Measurements from ENCODE around the gene TRIM29.
"Not testable (repeated sequence)": the region's sequence is repeated elsewhere in the genome, so short reads cannot be mapped to it uniquely, and the experiment has no call there.

The TRIM29 gene, protein sequence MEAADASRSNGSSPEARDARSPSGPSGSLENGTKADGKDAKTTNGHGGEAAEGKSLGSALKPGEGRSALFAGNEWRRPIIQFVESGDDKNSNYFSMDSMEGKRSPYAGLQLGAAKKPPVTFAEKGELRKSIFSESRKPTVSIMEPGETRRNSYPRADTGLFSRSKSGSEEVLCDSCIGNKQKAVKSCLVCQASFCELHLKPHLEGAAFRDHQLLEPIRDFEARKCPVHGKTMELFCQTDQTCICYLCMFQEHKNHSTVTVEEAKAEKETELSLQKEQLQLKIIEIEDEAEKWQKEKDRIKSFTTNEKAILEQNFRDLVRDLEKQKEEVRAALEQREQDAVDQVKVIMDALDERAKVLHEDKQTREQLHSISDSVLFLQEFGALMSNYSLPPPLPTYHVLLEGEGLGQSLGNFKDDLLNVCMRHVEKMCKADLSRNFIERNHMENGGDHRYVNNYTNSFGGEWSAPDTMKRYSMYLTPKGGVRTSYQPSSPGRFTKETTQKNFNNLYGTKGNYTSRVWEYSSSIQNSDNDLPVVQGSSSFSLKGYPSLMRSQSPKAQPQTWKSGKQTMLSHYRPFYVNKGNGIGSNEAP

DNA sequence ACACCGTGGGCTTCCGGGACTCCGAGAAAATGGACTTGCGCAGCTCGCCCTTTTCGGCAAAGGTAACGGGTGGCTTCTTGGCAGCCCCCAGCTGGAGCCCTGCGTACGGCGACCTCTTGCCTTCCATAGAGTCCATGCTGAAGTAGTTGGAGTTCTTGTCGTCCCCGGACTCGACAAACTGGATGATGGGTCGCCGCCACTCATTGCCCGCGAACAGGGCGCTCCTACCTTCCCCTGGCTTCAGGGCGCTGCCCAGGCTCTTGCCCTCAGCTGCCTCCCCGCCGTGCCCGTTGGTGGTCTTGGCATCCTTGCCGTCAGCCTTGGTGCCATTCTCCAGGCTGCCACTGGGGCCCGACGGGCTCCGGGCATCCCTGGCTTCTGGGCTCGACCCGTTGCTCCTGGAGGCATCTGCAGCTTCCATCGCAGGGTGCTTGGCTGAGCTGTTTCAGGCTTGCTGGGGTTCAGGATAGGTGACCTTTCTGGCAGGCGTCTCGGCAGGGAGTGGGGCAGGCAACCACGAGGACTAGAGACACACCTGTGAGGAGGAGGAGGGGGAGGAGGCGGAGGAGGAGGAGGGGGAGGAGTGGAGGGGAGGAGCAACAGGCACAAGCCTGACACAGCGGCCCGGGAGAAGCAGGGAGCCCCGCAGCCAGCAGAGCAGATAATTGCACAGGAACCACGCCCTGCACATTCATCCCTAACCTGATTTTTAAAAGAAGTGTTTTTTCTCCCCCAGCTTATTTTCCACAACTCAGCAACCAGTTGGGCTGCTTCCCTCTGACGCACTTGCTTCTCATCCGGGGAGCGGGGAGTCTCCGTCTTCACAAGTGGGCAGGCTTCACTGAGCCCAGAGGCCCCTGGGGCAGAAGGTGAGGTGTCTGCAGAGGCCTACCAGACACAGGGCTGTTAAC is at the start of gene TRIM29:
Gene TRIM29 (minus strand): TSS at position 503 of the 911 bp plus-strand sequence. CDS start 82 bp downstream, at position 421.
- no peak for DNase-seq

DNA sequence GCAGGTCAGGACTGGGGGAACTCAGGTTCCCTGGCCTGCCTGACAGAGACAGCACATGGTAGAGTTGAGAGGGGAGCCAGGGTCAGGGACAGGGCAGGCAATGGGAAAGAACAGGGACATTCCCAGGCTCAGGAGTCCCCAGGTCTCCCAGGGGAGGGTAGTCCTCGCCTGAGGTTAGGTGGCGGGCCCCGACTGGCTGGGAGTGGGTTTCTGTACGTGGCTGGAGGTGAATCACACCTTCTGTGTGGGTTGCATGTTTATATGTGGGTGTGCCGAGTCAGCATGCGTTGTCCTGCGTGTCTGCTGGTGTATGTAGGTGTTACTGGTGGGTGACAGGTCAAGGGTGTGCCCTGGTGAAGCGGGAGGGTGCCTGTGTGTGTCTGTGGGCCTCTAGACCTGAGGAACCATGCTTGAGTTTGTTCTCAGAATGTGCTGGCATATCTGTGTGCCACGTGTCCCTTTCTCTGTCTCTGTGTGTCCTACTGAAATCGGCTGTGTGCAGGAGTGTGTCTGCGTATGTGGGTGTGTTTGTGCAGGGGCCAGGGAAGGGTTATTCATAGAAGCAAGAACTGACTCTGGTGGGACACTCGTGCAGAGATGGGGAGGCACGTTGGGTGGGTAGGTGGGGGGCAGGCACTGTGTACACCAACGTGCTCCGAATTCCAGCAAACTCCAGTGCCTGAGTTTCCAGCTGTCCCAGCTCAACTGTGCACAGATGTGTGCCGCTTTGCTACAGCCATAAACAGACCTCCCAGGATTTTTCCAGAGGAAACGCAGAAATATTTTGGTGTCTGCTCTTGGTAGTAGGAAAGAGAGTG is 49.1 kb upstream of the TRIM29 start:
- DNase-seq = no peak

DNA sequence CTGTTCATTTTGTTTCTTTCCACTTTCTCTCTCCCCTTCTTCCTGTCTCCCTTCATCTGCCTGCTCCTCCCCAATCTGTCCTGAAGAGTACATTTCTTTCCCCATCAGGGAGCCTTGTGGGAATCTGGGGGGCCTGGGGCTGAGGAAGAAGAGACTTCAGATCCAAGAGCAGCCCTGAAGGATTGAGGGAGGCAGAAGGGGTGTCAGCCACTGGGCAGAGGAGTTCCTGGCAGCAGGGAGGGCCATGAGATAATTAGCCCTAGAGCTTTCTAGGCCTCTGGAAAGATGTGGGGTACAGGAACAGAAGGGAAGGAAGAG is 48.5 kb upstream of the TRIM29 start:
- DNase-seq = no peak

DNA sequence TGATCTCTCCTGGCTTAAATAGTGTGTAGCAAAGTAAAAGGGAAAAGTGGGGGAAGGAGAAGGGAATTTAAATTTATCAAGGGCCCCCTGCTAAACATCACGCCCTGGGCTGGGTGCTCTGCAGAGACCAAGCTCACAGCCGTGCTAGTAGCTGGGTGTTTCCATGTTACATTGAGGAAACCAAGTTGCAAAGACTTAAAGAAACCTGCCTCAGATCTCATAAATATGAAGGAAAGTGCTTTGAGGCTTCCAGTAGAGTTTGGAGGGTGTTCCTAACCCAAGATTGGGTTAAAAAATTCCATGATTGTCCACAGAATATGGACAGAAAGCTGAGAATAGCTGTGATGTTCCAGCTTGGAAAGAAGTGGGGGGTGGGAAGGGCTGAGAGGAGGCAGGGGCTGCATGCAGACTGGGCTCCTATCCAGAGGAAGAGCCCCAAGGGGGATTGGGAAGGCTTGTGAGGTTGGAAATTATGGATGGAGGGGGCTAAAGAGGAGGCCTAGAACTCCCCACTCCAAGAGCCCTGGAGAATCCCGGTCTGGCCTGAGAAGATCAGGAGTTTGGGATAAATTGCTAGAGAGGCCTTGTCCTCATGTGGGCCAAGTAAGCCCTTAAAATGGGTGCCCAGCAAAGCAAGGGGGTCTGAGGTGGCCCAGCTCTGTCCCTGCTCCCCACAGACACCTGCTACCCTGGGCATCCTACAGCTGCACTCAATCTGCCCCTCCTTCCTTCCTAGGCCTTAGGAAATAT is 48.0 kb upstream of the TRIM29 start:
- no peak for DNase-seq

DNA sequence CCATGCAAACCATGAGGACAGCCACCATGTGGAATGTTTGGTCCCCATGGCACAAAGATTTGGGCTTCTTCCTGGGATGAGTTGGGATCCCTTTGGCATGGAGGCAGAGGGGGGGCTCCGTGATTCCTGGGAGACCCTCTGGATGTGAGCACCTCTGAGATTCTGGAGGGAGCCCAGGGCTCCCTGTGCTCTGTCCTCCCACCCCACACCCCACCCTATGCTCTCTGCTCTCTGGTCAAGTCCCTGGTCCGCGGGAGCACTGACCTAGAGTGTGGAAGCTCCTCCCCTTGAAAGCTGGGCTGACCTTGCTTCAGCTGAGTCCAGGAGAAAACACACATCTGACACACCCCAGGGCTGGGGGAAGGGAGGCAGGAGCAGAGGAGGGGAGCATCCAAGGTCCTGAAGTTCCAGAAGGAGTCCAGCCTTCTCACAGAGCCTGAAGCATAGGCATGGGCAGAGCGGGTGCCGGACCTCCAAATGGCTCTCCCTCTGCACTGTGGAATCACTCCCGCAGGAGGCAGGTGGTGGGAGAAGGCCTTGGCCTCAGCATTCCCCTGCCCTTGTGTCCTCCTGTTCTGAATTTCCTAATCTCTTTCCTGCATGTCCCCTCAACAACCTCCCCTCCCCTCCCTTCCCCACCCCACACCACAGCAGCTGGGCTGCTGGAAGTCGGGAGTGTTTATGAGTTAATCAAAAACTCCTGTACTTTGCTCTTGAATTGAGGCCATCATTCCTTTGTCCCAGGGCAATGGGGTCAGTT is 47.2 kb upstream of the TRIM29 start:
- no peak for DNase-seq

DNA sequence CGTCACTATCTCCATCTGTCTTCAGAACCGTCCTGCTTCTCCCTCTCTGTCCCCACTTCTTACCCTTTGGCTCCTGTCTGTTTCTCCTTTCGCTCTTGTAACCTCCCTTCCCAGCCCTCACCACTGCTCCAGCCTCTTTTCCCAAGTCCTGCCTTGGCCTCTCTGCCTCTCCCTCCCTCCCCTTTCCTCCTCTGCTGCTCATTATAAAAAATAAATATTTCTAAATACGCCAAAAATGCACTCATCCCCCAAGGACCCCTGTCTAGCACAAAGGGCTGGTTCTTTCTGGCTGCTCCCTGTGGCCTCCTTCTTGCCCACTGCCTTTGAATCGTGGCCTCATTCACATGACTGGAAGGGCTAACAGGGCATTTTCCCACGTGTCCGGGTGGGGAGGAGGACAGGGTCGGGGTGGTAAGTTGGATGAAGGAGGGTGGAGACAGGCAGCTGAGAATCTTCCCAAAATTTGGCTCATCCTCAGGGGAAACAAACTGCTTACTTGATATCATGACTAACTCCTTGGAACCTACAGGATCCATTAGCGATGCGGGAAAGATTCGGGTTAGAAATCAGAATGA is 46.5 kb upstream of the TRIM29 start:
- no peak for DNase-seq

DNA sequence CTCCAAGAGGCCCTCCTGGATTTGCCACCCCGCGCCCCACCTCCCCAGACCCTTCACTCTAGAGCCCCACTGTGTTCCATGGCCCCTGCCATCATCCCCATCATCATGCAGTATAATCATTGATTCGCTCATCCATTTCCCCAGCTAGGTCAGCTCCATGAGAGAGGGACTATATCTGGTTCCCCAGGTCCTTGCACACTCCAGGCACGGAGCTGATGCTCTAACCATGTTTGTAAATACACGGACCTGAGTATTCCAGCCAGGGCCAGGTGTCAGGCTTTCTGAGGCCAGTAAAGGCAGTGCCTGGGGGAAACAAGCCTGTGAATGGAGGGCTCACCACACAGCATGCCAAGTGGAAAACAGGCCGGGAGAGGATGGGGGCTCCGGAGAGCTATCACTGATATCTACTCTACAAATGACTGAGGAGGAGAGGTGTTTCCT is 45.8 kb upstream of the TRIM29 start:
- DNase-seq = no peak

DNA sequence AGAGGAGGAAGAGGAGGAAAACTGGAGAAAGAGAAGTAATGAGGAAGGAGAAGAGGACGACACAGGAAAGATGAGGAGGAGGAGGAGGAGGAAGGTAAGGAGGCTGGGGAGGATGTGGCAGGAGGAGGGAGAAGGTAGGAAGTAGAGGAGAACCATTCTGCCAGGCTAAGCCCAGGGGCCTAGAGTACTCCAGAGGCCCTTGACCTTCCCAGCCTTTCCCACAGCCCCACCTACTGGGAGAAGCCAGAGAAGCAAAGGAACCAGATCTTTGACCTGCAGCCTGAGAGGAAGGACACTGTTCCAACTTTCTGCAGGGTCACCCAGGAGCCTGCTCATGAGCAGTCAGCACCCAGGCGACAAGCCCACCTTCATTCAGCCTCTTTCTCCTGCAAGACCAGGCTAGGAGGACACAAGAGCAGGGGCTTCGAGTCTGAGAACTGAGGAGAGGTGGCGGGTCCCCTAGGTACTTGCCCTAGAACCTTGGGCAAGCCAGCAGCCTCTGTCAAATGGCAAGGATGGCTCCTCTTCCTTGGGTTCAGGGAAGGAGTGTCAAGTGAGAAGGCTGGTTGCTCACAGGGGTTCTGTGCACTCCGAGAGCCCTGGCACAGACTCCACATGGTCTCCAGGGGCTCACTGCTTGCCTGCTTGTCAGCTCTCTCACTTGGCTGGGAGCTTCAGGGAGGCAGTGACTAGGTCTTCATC is 45.0 kb upstream of the TRIM29 start:
- no peak for DNase-seq

DNA sequence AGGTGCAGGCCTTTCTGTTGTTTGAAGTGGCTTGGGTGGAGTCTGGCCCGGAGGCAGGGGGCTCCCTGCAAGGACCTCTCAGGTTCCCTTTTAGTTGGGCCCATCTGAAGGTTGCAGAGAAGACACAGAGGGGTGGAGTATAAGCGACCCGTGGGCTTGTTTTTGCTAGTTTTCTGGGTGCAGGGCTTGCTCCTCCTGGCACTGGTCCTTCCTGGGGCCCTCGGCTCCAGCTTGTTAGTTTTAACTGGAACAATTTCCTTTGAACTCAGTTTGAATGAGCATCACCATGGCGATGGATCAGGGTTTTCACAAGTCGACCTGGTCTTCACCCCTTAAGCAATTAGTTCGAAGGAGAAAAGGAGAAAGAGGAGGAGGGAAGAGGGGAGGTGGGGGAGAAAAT is 44.5 kb upstream of the TRIM29 start:
- DNase-seq = no peak

DNA sequence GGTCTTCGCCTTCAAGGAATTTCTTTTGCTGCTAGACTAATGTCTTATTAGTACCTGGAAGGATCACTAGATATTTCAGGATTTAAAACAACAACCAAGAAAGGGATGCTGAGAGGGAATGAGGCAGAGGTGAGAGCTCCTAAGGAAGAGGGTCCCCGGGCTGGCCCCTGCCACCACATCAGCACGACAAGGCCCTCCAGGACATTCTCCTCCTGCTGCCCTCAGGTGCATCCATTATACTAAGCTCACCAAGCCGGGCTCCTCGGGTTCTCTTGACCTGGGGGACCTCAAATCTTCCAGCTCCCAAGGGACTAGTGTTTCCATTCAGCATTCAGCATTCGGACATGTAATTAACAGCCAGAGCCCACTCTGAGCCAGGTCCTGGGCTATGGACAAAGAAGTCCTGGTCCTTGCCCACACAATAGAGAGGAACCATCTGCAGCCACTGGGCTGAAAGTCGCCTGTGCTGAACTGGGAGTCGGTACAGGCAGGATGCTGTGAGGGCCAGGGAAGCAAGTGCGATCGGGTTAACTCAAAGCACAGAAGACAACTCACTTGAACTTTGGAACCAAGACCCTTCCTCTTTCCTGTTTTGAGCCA is 43.6 kb upstream of the TRIM29 start:
- no peak for DNase-seq

DNA sequence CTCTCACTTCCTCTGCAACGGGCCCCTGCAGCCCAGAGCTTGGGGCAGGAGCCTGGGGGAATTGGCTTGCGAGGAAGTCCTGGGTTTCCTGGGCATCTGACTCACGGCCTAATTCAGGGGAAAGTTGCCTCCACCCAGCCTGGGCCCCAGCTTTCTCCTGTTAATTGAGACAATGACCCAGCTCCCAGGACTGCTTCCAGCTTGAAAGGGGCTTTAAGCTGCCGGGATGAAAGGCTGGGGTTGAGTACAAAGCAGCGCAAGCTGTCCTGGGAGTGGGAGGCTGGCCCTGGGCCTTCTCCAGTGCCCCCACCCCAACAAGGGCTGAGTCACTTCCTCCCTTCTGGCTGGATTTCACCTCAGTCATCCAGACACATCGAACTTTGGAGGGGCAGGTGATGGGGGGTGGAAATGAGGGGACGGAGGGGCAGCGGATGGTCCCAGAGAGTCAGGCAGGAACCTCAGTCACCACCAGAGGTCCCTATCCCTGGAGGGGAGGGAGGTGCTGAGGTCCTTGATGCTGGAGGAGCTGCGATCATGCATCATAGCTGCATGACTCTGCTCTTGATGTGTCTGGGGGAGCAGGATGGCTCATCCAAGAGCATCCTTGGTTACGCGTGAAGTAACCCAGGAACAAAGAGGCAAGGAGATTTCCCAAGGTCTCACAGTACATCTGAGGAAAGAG is 42.8 kb upstream of the TRIM29 start:
- DNase-seq = no peak

DNA sequence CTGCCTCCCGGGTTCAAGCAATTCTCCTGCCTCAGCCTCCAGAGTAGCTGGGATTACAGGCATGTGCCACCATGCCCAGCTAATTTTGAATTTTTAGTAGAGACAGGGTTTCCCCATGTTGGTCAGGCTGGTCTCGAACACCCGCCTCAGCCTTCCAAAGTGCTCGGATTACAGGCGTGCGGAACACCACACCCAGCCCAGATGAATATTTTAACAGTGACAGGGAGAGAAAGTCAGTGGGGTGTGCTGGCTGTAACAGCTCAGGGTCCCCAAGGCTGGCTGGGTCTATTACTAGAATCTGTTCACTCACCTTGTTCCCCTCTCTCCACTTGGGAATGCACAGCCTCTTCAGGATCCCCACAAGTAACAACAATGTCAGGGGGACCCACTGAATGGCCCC is 42.1 kb upstream of the TRIM29 start:
- not testable (repeated sequence) for DNase-seq

DNA sequence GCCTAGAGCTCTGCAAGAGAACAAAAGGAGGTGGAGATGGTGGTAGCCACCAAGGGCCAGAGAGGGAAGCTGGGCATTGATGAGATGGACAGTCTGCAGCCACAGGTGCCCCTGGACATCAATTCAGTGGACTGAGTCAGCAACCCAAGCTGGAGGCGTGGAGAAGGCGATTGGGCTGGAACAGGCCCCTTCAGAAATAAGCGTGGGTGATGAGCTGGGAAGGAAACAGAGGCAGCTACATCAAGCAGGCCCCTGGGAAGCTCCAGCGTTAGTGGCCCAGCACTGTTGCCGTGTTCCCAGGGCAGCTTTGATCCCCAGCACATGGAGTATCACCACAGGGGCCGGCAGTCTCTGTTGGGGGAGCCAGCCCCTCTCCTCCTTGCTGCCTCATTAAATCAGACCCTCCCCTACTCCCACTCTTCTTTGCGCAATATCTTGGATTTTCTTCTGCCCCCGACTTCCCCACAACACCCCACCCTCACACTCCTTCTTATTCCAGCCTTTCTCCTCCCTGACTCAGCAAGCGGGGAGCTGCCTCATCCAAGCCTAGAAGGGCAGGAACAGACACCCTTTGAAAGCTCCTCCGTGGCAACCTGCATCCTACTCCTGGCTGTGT is 41.3 kb upstream of the TRIM29 start:
- no peak for DNase-seq

DNA sequence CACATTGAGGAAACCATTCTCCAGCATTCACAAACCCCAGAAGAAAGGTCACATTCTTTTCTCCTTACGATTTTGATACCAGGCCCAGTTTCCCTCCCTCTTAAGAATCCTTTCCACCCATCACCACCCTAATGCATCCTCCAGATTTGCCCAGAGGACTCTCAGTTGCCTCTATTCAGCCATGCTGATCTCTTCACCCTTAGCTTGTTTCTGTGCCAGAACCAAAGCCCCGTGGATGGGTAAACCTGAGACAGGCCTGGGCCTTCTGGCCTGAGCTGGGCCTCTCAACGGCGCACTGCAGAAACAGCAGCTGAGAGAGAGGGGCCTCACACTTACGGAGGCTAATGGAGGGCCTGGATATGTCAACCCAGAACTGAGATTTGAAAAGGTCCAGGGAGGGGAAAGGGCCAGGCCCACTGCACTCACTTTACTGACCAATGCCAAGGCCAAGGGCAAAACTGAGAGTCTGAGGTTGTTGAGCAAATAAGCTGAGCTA is 40.7 kb upstream of the TRIM29 start:
- DNase-seq = no peak

DNA sequence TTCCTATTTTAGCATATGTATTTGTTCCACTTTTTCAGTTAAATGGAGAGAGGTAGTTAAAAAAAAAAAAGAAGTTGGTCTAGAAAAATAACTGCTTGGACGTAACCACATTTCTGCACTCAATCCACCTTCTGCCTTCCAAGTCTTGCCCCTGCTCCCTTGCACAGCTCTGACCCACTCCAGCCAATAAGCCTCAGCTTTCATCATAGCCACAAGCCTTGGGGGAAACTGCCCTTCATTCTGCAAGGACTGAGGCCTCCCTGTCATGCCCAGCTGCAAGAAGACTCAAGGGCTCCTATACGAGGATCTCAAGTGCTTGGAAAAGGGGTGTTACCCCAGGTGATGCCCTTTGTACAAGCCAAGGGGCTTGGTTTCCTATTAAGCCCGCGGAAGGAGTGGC is 37.0 kb upstream of the TRIM29 start:
- no peak for DNase-seq

DNA sequence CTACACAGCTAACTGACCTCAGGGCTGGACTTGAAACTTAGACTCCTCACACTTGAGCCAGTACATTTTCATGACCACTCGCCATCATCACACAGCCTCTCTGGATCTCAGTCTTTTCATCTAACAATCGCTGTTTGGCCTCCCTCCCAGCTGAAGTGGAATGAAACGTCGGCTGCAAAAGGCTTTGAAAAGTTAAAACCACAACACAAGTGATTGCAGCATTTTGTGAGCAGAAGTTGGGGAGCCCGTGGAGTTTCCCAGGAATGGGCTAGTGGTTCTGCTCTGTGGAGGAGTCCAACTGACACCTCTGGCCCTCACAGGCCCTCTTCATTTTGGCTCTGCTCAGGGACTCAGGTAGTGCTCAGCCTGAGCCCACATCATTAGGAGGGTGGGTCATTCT is 35.9 kb upstream of the TRIM29 start:
- no peak for DNase-seq

DNA sequence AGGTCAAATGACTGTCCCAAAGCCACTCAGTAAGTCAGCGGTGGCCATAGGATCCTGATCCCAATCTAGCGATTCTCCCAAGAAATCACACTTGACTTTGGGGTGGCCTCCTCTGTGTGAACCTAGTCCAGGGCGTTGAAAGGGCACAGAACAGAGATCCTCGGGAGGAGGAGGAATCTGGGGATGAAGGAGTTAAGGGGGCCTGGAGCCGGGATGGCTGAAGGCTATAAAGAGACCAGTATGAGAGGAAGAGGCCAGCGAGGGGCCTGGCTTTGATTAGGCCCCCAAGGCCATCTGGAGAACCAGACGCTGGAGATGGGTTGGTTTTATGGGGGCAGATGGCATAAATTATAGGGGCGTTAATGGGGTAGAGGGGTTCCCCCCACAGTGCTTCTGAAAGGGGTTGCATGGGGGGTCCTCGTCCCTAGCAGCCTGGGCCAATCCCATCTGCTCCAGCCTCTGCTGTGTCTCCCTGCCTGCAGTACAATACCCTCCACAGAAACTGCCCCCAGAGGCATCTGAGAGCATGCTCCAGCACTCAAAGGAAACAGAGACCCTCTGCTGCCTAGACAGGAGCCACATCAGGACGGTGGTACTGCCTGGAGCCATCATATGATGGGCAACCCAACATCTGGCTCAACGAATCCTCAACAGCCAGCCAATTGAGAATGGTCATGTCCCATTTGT is 35.2 kb upstream of the TRIM29 start:
- DNase-seq = no peak
